ENCODE results near the gene NCBP2. TPM values are rescaled to one million over a fixed set of nuclear protein-coding genes. Genes with fewer than 3 reads are reported as not detected.

The NCBP2 gene
- total RNA-seq, 1 donor from 2014 or later = 25.8 TPM

GRCh38 chr3:196962108-196962929 is 20.0 kb upstream of the NCBP2 start:
- H3K27ac ChIP-seq = no peak overlapping the region
- DNase-seq (ENCODE audit: extremely low spot score in 2 of 2) = no peak

DNA sequence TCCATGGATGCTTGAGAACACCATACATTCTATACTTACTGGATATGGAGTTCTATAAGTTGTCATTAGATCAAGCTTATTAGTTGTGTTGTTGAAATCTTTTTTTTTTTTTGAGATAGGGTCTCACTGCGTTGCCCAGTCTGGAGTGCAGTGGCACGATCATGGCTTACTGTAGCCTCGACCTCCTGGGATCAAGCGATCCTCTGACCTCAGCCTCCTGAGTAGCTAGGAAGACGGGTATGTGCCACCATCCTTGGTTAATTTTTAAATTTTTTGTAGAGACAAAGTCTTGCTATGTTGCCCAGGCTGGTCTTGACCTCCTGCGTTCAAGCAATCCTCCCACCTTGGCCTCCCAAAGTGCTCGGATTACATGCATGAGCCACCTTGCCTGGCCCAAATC is 12.5 kb upstream of the NCBP2 start:
- no peaks in the 10 kb centered on the region for H3K4me1 ChIP-seq
- H3K9me3 ChIP-seq = no peaks in the 10 kb centered on the region
- DNase-seq (ENCODE audit: extremely low spot score in 2 of 2) = no peak
- H3K27ac ChIP-seq = no peak overlapping the region
- H3K36me3 ChIP-seq = no peaks in the 10 kb centered on the region
- no peaks in the 10 kb centered on the region for H3K27me3 ChIP-seq
- intact Hi-C loops (cut with DNase I) = no loop called here
- H3K4me3 ChIP-seq = no peak overlapping the region
- TF ChIP-seq POLR2AphosphoS5 (IDR thresholded peaks at IDR 0.05; ENCODE audit: insufficient read depth in 1 of 2, low read depth in 1 of 2) (no peak), CTCF (IDR thresholded peaks at IDR 0.05) (no peak), POLR2A (IDR thresholded peaks at IDR 0.05) (no peak)

More at GRCh38 chr3:196962108-196962929, 20.0 kb upstream of the NCBP2 start:
- intact Hi-C loops (cut with DNase I) = loop anchor here (10.0 kb wide), 1 partner anchor 128 kb away; no protein-coding TSS in a partner anchor
- H3K27me3 ChIP-seq = no peaks in the 10 kb centered on the region
- H3K9me3 ChIP-seq = no peaks in the 10 kb centered on the region
- H3K4me3 ChIP-seq = no peak overlapping the region
- no peak for TF ChIP-seq CTCF (IDR thresholded peaks at IDR 0.05)
- TF ChIP-seq POLR2AphosphoS5 (IDR thresholded peaks at IDR 0.05; ENCODE audit: insufficient read depth in 1 of 2, low read depth in 1 of 2) = no peak
- TF ChIP-seq POLR2A (IDR thresholded peaks at IDR 0.05) = no peak
- peaks cover 7% of the 10 kb centered on the region for H3K4me1 ChIP-seq
- H3K36me3 ChIP-seq = no peaks in the 10 kb centered on the region

DNA sequence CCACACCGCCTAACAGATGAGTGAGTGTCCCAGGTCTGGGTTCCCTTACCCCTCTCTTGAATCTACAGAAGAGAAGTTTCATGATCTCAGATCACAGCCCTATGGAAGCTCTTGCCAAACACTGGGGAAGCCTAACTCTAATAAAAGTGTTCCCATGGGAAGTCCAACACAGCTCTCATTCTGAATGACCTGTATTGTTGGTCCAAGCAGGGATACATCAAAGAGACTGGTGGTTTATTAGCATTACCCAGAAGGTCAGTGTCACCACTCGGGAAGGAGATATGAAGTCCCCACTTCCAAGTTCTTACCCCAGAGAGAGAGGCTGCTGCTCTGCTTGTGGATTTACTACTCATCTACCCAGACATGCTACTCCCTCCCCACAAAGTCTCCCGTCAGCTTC is 9.0 kb upstream of the NCBP2 start:
- DNase-seq (ENCODE audit: extremely low spot score in 2 of 2) = no peak
- H3K27ac ChIP-seq = no peak overlapping the region
- H3K9me3 ChIP-seq = no peaks in the 10 kb centered on the region
- no peaks in the 10 kb centered on the region for H3K27me3 ChIP-seq
- H3K4me3 ChIP-seq = no peak overlapping the region
- intact Hi-C loops (cut with DNase I) = no loop called here
- no peaks in the 10 kb centered on the region for H3K36me3 ChIP-seq
- H3K4me1 ChIP-seq = no peaks in the 10 kb centered on the region
- TF ChIP-seq POLR2AphosphoS5 (IDR thresholded peaks at IDR 0.05; ENCODE audit: insufficient read depth in 1 of 2, low read depth in 1 of 2) (no peak), CTCF (IDR thresholded peaks at IDR 0.05) (no peak), POLR2A (IDR thresholded peaks at IDR 0.05) (no peak)

- TF ChIP-seq POLR2AphosphoS5 (IDR thresholded peaks at IDR 0.05; ENCODE audit: insufficient read depth in 1 of 2, low read depth in 1 of 2) (no peak), POLR2A (IDR thresholded peaks at IDR 0.05) (no peak), CTCF (IDR thresholded peaks at IDR 0.05) (no peak)
- no peak overlapping the region for H3K27ac ChIP-seq
- H3K36me3 ChIP-seq = no peaks in the 10 kb centered on the region
- no peak overlapping the region for H3K4me3 ChIP-seq
- no peaks in the 10 kb centered on the region for H3K4me1 ChIP-seq
- no peaks in the 10 kb centered on the region for H3K27me3 ChIP-seq
- intact Hi-C loops (cut with DNase I) = no loop called here
- H3K9me3 ChIP-seq = no peaks in the 10 kb centered on the region
- DNase-seq (ENCODE audit: extremely low spot score in 2 of 2) = no peak
These were observed 7.4 kb upstream of the NCBP2 start for GRCh38 chr3:196949750-196950149.

DNA sequence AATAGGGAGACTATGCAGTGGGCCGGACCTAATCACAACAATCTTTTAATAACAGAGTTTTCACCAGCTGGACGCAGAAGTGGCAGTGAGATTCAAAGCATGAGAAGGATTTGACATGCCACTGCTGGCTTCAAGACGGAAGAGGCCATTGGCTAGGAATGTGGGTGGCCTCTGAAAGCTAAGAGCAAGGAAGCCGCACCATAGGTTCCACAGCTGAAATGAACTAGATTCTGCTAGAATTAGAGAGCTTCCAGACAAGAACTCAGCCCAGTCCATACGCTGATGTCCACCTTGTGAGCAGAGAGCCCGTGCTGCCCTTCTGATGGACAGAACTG is 6.9 kb upstream of the NCBP2 start:
- H3K36me3 ChIP-seq = no peaks in the 10 kb centered on the region
- no peak overlapping the region for H3K27ac ChIP-seq
- no peaks in the 10 kb centered on the region for H3K27me3 ChIP-seq
- intact Hi-C loops (cut with DNase I) = no loop called here
- no peaks in the 10 kb centered on the region for H3K9me3 ChIP-seq
- no peak overlapping the region for H3K4me3 ChIP-seq
- peaks cover 3% of the 10 kb centered on the region for H3K4me1 ChIP-seq
- no peak for DNase-seq (ENCODE audit: extremely low spot score in 2 of 2)
- no peak for TF ChIP-seq POLR2AphosphoS5 (IDR thresholded peaks at IDR 0.05; ENCODE audit: insufficient read depth in 1 of 2, low read depth in 1 of 2)
- no peak for TF ChIP-seq POLR2A (IDR thresholded peaks at IDR 0.05)
- TF ChIP-seq CTCF (IDR thresholded peaks at IDR 0.05) = no peak

Measured in vagina (tissue), 2 donors.